Measurements from ENCODE around the gene CDY1B.
"Not testable (repeated sequence)": the region's sequence is repeated elsewhere in the genome, so short reads cannot be mapped to it uniquely, and the experiment has no call there.

- TF ChIP-seq CTCF (optimal IDR thresholded peaks at IDR 0.05 in 1 of 3, IDR thresholded peaks at IDR 0.05 in 1 of 3, conservative IDR thresholded peaks at IDR 0.05 in 1 of 3; ENCODE audit: extremely low read depth in 1 of 3, insufficient read depth in 2 of 3, low read length in 3 of 3); EZH2 (IDR thresholded peaks at IDR 0.05; ENCODE audit: low read length): not testable (repeated sequence)
These were observed 1.7 kb upstream of the CDY1B start for GRCh38 chrY:24049525-24049924.
